ENCODE results near the gene KAZN.

The KAZN gene

GRCh38 chr1:14679027-14679688 is 80.7 kb downstream of the KAZN start:
- DNase-seq: no peak

- no peak for DNase-seq
Observed at GRCh38 chr1:14681182-14681581, 82.7 kb downstream of the KAZN start.

- DNase-seq: no peak
Observed at GRCh38 chr1:14682941-14683621, 84.6 kb downstream of the KAZN start.

GRCh38 chr1:14685078-14685477 is 86.6 kb downstream of the KAZN start:
- no peak for DNase-seq

GRCh38 chr1:14686701-14687100 is 88.2 kb downstream of the KAZN start:
- no peak for DNase-seq

- DNase-seq: no peak
Observed at GRCh38 chr1:14687147-14687546, 88.7 kb downstream of the KAZN start.

GRCh38 chr1:14689996-14690615 is 91.6 kb downstream of the KAZN start:
- no peak for DNase-seq

- DNase-seq: no peak
Observed at GRCh38 chr1:14693949-14694348, 95.5 kb downstream of the KAZN start.

- DNase-seq: no peak
Observed at GRCh38 chr1:14694589-14694988, 96.1 kb downstream of the KAZN start.

GRCh38 chr1:14696761-14697160 is 98.3 kb downstream of the KAZN start:
- no peak for DNase-seq

- no peak for DNase-seq
Observed at GRCh38 chr1:14697353-14697752, 98.9 kb downstream of the KAZN start.

GRCh38 chr1:14698314-14698713 is 99.8 kb downstream of the KAZN start:
- DNase-seq: no peak

- no peak for DNase-seq
Observed at GRCh38 chr1:14699620-14700019, 101.1 kb downstream of the KAZN start.

GRCh38 chr1:14704846-14705245 is 106.4 kb downstream of the KAZN start:
- no peak for DNase-seq

- no peak for DNase-seq
Observed at GRCh38 chr1:14705824-14706223, 107.3 kb downstream of the KAZN start.

GRCh38 chr1:14706631-14707030 is 108.1 kb downstream of the KAZN start:
- no peak for DNase-seq

GRCh38 chr1:14707531-14708445 is 109.3 kb downstream of the KAZN start:
- DNase-seq: no peak

- no peak for DNase-seq
Observed at GRCh38 chr1:14710331-14710730, 111.8 kb downstream of the KAZN start.

GRCh38 chr1:14712136-14712535 is 113.7 kb downstream of the KAZN start:
- DNase-seq: no peak

GRCh38 chr1:14713077-14713476 is 114.6 kb downstream of the KAZN start:
- DNase-seq: no peak

GRCh38 chr1:14715266-14715665 is 116.8 kb downstream of the KAZN start:
- no peak for DNase-seq

GRCh38 chr1:14715802-14716201 is 117.3 kb downstream of the KAZN start:
- DNase-seq: no peak

- DNase-seq: no peak
Observed at GRCh38 chr1:14716474-14716873, 118.0 kb downstream of the KAZN start.

All from inflammatory macrophage treated with lipopolysaccharide for 1 hour (primary cell).